Activated naive CD8-positive, alpha-beta T cell treated with anti-CD3 and anti-CD28 coated beads, Interleukin-2, amount 10 ng/mL, durations not matched to agents 7 days and 5 days (primary cell): Measurements from ENCODE around the gene CSNK1A1. TPM values are rescaled to one million over a fixed set of nuclear protein-coding genes. Genes with fewer than 3 reads are reported as not detected.
"Not testable (repeated sequence)": the region's sequence is repeated elsewhere in the genome, so short reads cannot be mapped to it uniquely, and the experiment has no call there.

Experiments
- ATAC-seq: fragments of 150-1000 bp; cut with Tn5 transposase; one replicate; pipeline ENCODE4 v1.10.0; 2021; ENCODE audit warnings: low read depth, moderate library complexity
- POLR2A ChIA-PET: fragments of 350-600 bp; sonication (Branson Sonifier 250); formaldehyde crosslinking; loops from one replicate; lab custom pipeline; 2021; ENCODE audit warnings: antibody characterized with exemption; lab: Charles Lee
- DNase-seq: peaks from one replicate; pipeline ENCODE4 v3.0.0; 2021
- H3K27ac Mint-ChIP-seq: one replicate; pipeline ENCODE4 v1.8.0; 2022; ENCODE audit warnings: mild to moderate bottlenecking, mixed read lengths
- H3K27me3 Mint-ChIP-seq: one replicate; pipeline ENCODE4 v1.8.0; 2022; ENCODE audit warnings: mild to moderate bottlenecking, moderate library complexity, mixed read lengths
- H3K36me3 Mint-ChIP-seq: one replicate; pipeline ENCODE4 v1.8.0; 2021; ENCODE audit warnings: mild to moderate bottlenecking, mixed read lengths
- H3K4me1 Mint-ChIP-seq: one replicate; pipeline ENCODE4 v1.8.0; 2021; ENCODE audit warnings: mixed read lengths
- H3K4me3 Mint-ChIP-seq: one replicate; pipeline ENCODE4 v1.8.0; 2022; ENCODE audit warnings: mild to moderate bottlenecking, moderate library complexity, mixed read lengths
- H3K9me3 Mint-ChIP-seq: one replicate; pipeline ENCODE4 v1.8.0; 2021; ENCODE audit warnings: mixed read lengths
- total RNA-seq, 2 experiments: library from RNA; stranded (reverse); gene quantifications; one replicate each; pipeline ENCODE4 v1.2.3, GENCODE V29; 2021

Gene CSNK1A1
- total RNA-seq, 2 experiments from 2014 or later: 176 to 191 TPM

- POLR2A ChIA-PET: interaction anchor here (1.2 kb wide), 1 partner anchor 29 kb away, joined by 3 read pairs; no protein-coding TSS in a partner anchor
- DNase-seq (no peak), ATAC-seq (no peak)
- no peaks in the 10 kb centered on the region for H3K27me3 Mint-ChIP-seq
- H3K9me3 Mint-ChIP-seq: no peaks in the 10 kb centered on the region
- H3K36me3 Mint-ChIP-seq: peaks cover 14% of the 10 kb centered on the region
- no peak overlapping the region for H3K4me3 Mint-ChIP-seq
- H3K4me1 Mint-ChIP-seq: peaks cover 20% of the 10 kb centered on the region
- H3K27ac Mint-ChIP-seq: no peak overlapping the region
These were observed 36.7 kb downstream of the CSNK1A1 start for GRCh38 chr5:149514512-149514911.

GRCh38 chr5:149513372-149513947 is 37.8 kb downstream of the CSNK1A1 start:
- H3K27me3 Mint-ChIP-seq, H3K9me3 Mint-ChIP-seq, DNase-seq, H3K4me3 Mint-ChIP-seq, H3K27ac Mint-ChIP-seq, POLR2A ChIA-PET, ATAC-seq: not testable (repeated sequence)
- H3K36me3 Mint-ChIP-seq: peaks cover 11% of the 10 kb centered on the region
- H3K4me1 Mint-ChIP-seq: peaks cover 11% of the 10 kb centered on the region

GRCh38 chr5:149510136-149510535 is 41.1 kb downstream of the CSNK1A1 start:
- H3K4me3 Mint-ChIP-seq: no peak overlapping the region
- DNase-seq (no peak), ATAC-seq (no peak)
- no peak overlapping the region for H3K27ac Mint-ChIP-seq
- no peaks in the 10 kb centered on the region for H3K27me3 Mint-ChIP-seq
- H3K9me3 Mint-ChIP-seq: no peaks in the 10 kb centered on the region
- POLR2A ChIA-PET: no interaction called here
- peaks cover 21% of the 10 kb centered on the region for H3K36me3 Mint-ChIP-seq
- H3K4me1 Mint-ChIP-seq: peaks cover 11% of the 10 kb centered on the region

GRCh38 chr5:149504677-149505076 is 46.6 kb downstream of the CSNK1A1 start:
- peaks cover 8% of the 10 kb centered on the region for H3K4me1 Mint-ChIP-seq
- no peak for ATAC-seq
- POLR2A ChIA-PET: no interaction called here
- no peak for DNase-seq
- peaks cover 17% of the 10 kb centered on the region for H3K36me3 Mint-ChIP-seq
- H3K27ac Mint-ChIP-seq: no peak overlapping the region
- no peaks in the 10 kb centered on the region for H3K27me3 Mint-ChIP-seq
- H3K4me3 Mint-ChIP-seq: no peak overlapping the region
- no peaks in the 10 kb centered on the region for H3K9me3 Mint-ChIP-seq

GRCh38 chr5:149503006-149503405 is 48.2 kb downstream of the CSNK1A1 start:
- DNase-seq: no peak
- H3K9me3 Mint-ChIP-seq: no peaks in the 10 kb centered on the region
- no peak overlapping the region for H3K4me3 Mint-ChIP-seq
- no peak overlapping the region for H3K27ac Mint-ChIP-seq
- H3K27me3 Mint-ChIP-seq: no peaks in the 10 kb centered on the region
- POLR2A ChIA-PET: no interaction called here
- no peak for ATAC-seq
- H3K4me1 Mint-ChIP-seq: peaks cover 7% of the 10 kb centered on the region
- peaks cover 14% of the 10 kb centered on the region for H3K36me3 Mint-ChIP-seq

GRCh38 chr5:149500922-149501582 is 50.2 kb downstream of the CSNK1A1 start:
- Mint-ChIP-seq H3K4me1 (peaks cover 1% of the 10 kb centered on the region), H3K4me3 (no peak overlapping the region), H3K27me3 (no peaks in the 10 kb centered on the region), H3K9me3 (no peaks in the 10 kb centered on the region), H3K27ac (no peak overlapping the region), H3K36me3 (peaks cover 12% of the 10 kb centered on the region)
- POLR2A ChIA-PET: interaction anchor here (0.7 kb wide), 1 partner anchor 288 kb away, joined by 3 read pairs; no protein-coding TSS in a partner anchor
- no peak for DNase-seq
- ATAC-seq: no peak

- Mint-ChIP-seq H3K27ac (no peak overlapping the region), H3K4me3 (no peak overlapping the region), H3K9me3 (no peaks in the 10 kb centered on the region), H3K4me1 (no peaks in the 10 kb centered on the region), H3K36me3 (peaks cover 20% of the 10 kb centered on the region), H3K27me3 (no peaks in the 10 kb centered on the region)
- POLR2A ChIA-PET: no interaction called here
- ATAC-seq: no peak
- DNase-seq: no peak
These were observed 52.4 kb downstream of the CSNK1A1 start for GRCh38 chr5:149498724-149499336.

- Mint-ChIP-seq H3K4me1 (no peaks in the 10 kb centered on the region), H3K27me3 (no peaks in the 10 kb centered on the region), H3K36me3 (peaks cover 28% of the 10 kb centered on the region), H3K4me3 (no peak overlapping the region), H3K27ac (no peak overlapping the region), H3K9me3 (no peaks in the 10 kb centered on the region)
- ATAC-seq: no peak
- POLR2A ChIA-PET: no interaction called here
- DNase-seq: no peak
These were observed 53.9 kb downstream of the CSNK1A1 start for GRCh38 chr5:149497357-149497756.

- Mint-ChIP-seq H3K4me1 (no peaks in the 10 kb centered on the region), H3K4me3 (no peak overlapping the region), H3K27ac (no peak overlapping the region), H3K27me3 (no peaks in the 10 kb centered on the region), H3K9me3 (no peaks in the 10 kb centered on the region), H3K36me3 (peaks cover 28% of the 10 kb centered on the region)
- no peak for DNase-seq
- POLR2A ChIA-PET: no interaction called here
- no peak for ATAC-seq
These were observed 54.3 kb downstream of the CSNK1A1 start for GRCh38 chr5:149496917-149497316.

GRCh38 chr5:149496166-149496565 is 55.1 kb downstream of the CSNK1A1 start:
- POLR2A ChIA-PET: interaction anchor here (0.6 kb wide), 1 partner anchor 19 kb away, joined by 3 read pairs; no protein-coding TSS in a partner anchor
- H3K9me3 Mint-ChIP-seq: no peaks in the 10 kb centered on the region
- H3K27ac Mint-ChIP-seq: no peak overlapping the region
- H3K4me3 Mint-ChIP-seq: no peak overlapping the region
- ATAC-seq (no peak), DNase-seq (no peak)
- H3K27me3 Mint-ChIP-seq: no peaks in the 10 kb centered on the region
- peaks cover 28% of the 10 kb centered on the region for H3K36me3 Mint-ChIP-seq
- no peaks in the 10 kb centered on the region for H3K4me1 Mint-ChIP-seq

GRCh38 chr5:149495673-149496072 is 55.6 kb downstream of the CSNK1A1 start:
- no peak overlapping the region for H3K4me3 Mint-ChIP-seq
- DNase-seq: no peak
- no peak for ATAC-seq
- POLR2A ChIA-PET: interaction anchor here (0.6 kb wide), 1 partner anchor 19 kb away, joined by 3 read pairs; no protein-coding TSS in a partner anchor
- H3K4me1 Mint-ChIP-seq: no peaks in the 10 kb centered on the region
- H3K9me3 Mint-ChIP-seq: no peaks in the 10 kb centered on the region
- H3K27me3 Mint-ChIP-seq: no peaks in the 10 kb centered on the region
- H3K27ac Mint-ChIP-seq: no peak overlapping the region
- peaks cover 27% of the 10 kb centered on the region for H3K36me3 Mint-ChIP-seq

- no peaks in the 10 kb centered on the region for H3K9me3 Mint-ChIP-seq
- no peaks in the 10 kb centered on the region for H3K4me1 Mint-ChIP-seq
- peaks cover 3% of the 10 kb centered on the region for H3K27me3 Mint-ChIP-seq
- H3K36me3 Mint-ChIP-seq: peaks cover 25% of the 10 kb centered on the region
- no peak overlapping the region for H3K27ac Mint-ChIP-seq
- H3K4me3 Mint-ChIP-seq: no peak overlapping the region
- DNase-seq: no peak
- ATAC-seq: no peak
- POLR2A ChIA-PET: no interaction called here
These were observed 57.9 kb downstream of the CSNK1A1 start for GRCh38 chr5:149493316-149493715.

GRCh38 chr5:149492781-149493180 is 58.5 kb downstream of the CSNK1A1 start:
- peaks cover 25% of the 10 kb centered on the region for H3K36me3 Mint-ChIP-seq
- POLR2A ChIA-PET: no interaction called here
- no peaks in the 10 kb centered on the region for H3K9me3 Mint-ChIP-seq
- no peak overlapping the region for H3K4me3 Mint-ChIP-seq
- H3K4me1 Mint-ChIP-seq: no peaks in the 10 kb centered on the region
- DNase-seq: no peak
- no peak overlapping the region for H3K27ac Mint-ChIP-seq
- no peak for ATAC-seq
- H3K27me3 Mint-ChIP-seq: peaks cover 3% of the 10 kb centered on the region
